K562 (cell line): ENCODE data around the gene SHF. TPM values are rescaled to one million over a fixed set of nuclear protein-coding genes. Genes with fewer than 3 reads are reported as not detected.

Experiments used
- ATAC-seq: fragments of 200-7000 bp; cut with Tn5 transposase; 3 replicates; pipeline ENCODE4 v1.9.1; 2020; ENCODE audit warnings: moderate library complexity
- Bru-seq: library from RNA; stranded (reverse); fragments of 400-500 nt; gene quantifications from one replicate; lab custom pipeline; 2021; lab: Mats Ljungman, UMichigan
- BruChase-seq, 2 experiments: library from RNA; stranded (reverse); fragments of 400-500 nt; gene quantifications; one replicate each; lab custom pipeline; 2021; lab: Mats Ljungman, UMichigan
- BruUV-seq: library from RNA; stranded (reverse); fragments of 400-500 nt; replicated peaks from 2 replicates; lab custom pipeline; 2021; lab: Mats Ljungman, UMichigan
- CTCF ChIA-PET: fragments of 300-600 bp; formaldehyde crosslinking; extraction: SDS; loops from one replicate; lab custom pipeline; 2021; ENCODE audit warnings: low intra/inter-chr PET ratio; lab: Yijun Ruan, JAX
- POLR2A ChIA-PET: fragments of 300-600, 350-650 bp; sonication (Branson Sonifier 250); formaldehyde crosslinking; extraction: SDS; loops from one replicate; lab custom pipeline; 2021; ENCODE audit warnings: antibody characterized with exemption, inconsistent platforms; lab: Yijun Ruan, JAX
- DNase-seq, 4 experiments: peaks; one replicate each; pipeline versions ENCODE4 v3.0.0 to v3.0.0-alpha.2; 2011 to 2018; ENCODE audit warnings: low spot score in 3 of 4, mixed read lengths in 3 of 4; ENCODE audit errors: extremely low read depth in 1 of 4
- FAIRE-seq: peaks from 2 replicates; lab custom pipeline; 2011; peaks lifted over from hg19 to GRCh38; lab: Jason Lieb, UNC
- H2AFZ ChIP-seq: 2 replicates; pipeline ENCODE4 v1.6.0; 2011; ENCODE audit warnings: low read depth, low read length, control low read depth, inconsistent platforms
- H3K27ac ChIP-seq: fragments of 200-600 bp; 3 replicates; pipeline ENCODE4 v1.8.0; 2011; ENCODE audit warnings: low read depth, mild to moderate bottlenecking, control low read depth, inconsistent platforms, low read length, moderate library complexity, mixed read lengths; ENCODE audit errors: extremely low read depth
- H3K27me3 ChIP-seq, 2 experiments: fragments of 300-600 bp in 1 of 2; 2 replicates in 1 of 2; 3 replicates in 1 of 2; pipeline versions ENCODE4 v1.6.0 to v1.8.0; 2011; ENCODE audit warnings: inconsistent platforms in 2 of 2, low read length in 2 of 2, mild to moderate bottlenecking in 1 of 2, mixed read lengths in 1 of 2, moderate library complexity in 1 of 2; ENCODE audit not compliant: control insufficient read depth in 2 of 2, insufficient read depth in 2 of 2
- H3K36me3 ChIP-seq: fragments of 300-600 bp; 3 replicates; pipeline ENCODE4 v1.8.0; 2011; ENCODE audit warnings: mild to moderate bottlenecking, low read length, inconsistent platforms; ENCODE audit not compliant: control insufficient read depth, insufficient read depth
- H3K4me1 ChIP-seq, 2 experiments: fragments of 200-600 bp in 1 of 2; replicated peaks in 1 of 2; 2 replicates in 1 of 2; 3 replicates in 1 of 2; pipeline versions ENCODE4 v1.5.1 to v1.8.0; 2011; ENCODE audit warnings: inconsistent platforms in 2 of 2, low read length in 2 of 2, mild to moderate bottlenecking in 1 of 2, mixed read lengths in 1 of 2, moderate library complexity in 1 of 2; ENCODE audit not compliant: control insufficient read depth in 2 of 2, insufficient read depth in 2 of 2
- H3K4me2 ChIP-seq: 2 replicates; pipeline ENCODE4 v1.6.1; 2011; ENCODE audit warnings: low read length, control low read depth, inconsistent platforms, mixed read lengths; ENCODE audit not compliant: insufficient read depth
- H3K4me3 ChIP-seq: fragments of 200-600 bp; sonication (generic), shearing (Covaris generic); 2 replicates; pipeline ENCODE4 v1.5.1; 2016; ENCODE audit warnings: control low read depth, inconsistent platforms
- H3K79me2 ChIP-seq: fragments of 200-600 bp; 3 replicates; pipeline ENCODE4 v1.8.0; 2011; ENCODE audit warnings: low read length, inconsistent platforms; ENCODE audit not compliant: control insufficient read depth, insufficient read depth
- H3K9ac ChIP-seq, 2 experiments: 2 replicates each; pipeline versions ENCODE4 v1.6.0 to v1.6.1; 2011; ENCODE audit warnings: low read depth in 2 of 2, low read length in 2 of 2, control low read depth in 1 of 2, inconsistent platforms in 1 of 2, mild to moderate bottlenecking in 1 of 2, mixed read lengths in 1 of 2; ENCODE audit not compliant: insufficient read depth in 1 of 2
- H3K9me1 ChIP-seq: one replicate; pipeline ENCODE4 v1.6.0; 2011; ENCODE audit warnings: inconsistent platforms, mild to moderate bottlenecking, low read length, moderate library complexity; ENCODE audit not compliant: control insufficient read depth, insufficient read depth
- H3K9me3 ChIP-seq: replicated peaks from 2 replicates; pipeline ENCODE4 v1.5.1; 2011; ENCODE audit warnings: low read depth, low read length, inconsistent platforms; ENCODE audit not compliant: control insufficient read depth, insufficient read depth
- H4K20me1 ChIP-seq: replicated peaks from 2 replicates; pipeline ENCODE4 v1.6.1; 2011; ENCODE audit warnings: low read length, inconsistent platforms, mixed read lengths; ENCODE audit not compliant: control insufficient read depth, insufficient read depth
- CEBPZ ChIP-seq: fragments of 150-350 bp; IDR thresholded peaks from 2 replicates; pipeline ENCODE4 v1.6.1; 2014; ENCODE audit warnings: low read depth, mild to moderate bottlenecking, low read length, borderline replicate concordance
- DNMT1 ChIP-seq: fragments of 450-650 bp; IDR thresholded peaks from 2 replicates; pipeline ENCODE4 v1.6.1; 2016; ENCODE audit warnings: antibody characterized with exemption, mild to moderate bottlenecking
- KDM1A ChIP-seq, 2 experiments: fragments of 450-650 bp; IDR thresholded peaks; 2 replicates each; pipeline ENCODE4 v1.6.1; 2016; ENCODE audit warnings: mild to moderate bottlenecking in 2 of 2
- TBP ChIP-seq: optimal IDR thresholded peaks from 2 replicates; pipeline ENCODE3; 2011; ENCODE audit warnings: low read depth, low read length, improper control_type of control experiment
- ZSCAN32 ChIP-seq: fragments of 450-650 bp; formaldehyde crosslinking; IDR thresholded peaks from 2 replicates; pipeline ENCODE4 v1.4.0; 2020; ENCODE audit warnings: mild to moderate bottlenecking, moderate library complexity
- WGBS: fragments of 100-300 bp; shearing (Covaris generic); methylation state at CpG from one replicate; pipeline ENCODE4 v1.1.6; 2016; ENCODE audit warnings: low coverage, mixed read lengths; ENCODE audit not compliant: insufficient coverage; ENCODE audit errors: missing lambda C conversion rate; 5-methylcytosine and 5-hydroxymethylcytosine counted together
- in situ Hi-C: fragments of 300-500 bp; cut with MboI; formaldehyde crosslinking; loops from 4 replicates; pipeline ENCODE4 v1.15.0; 2018; ENCODE audit warnings: inconsistent platforms, mixed read lengths
- intact Hi-C: fragments of 100-400 bp; cut with micrococcal nuclease; formaldehyde crosslinking; loops from 2 replicates; pipeline ENCODE4 v1.14.2; 2022
- long read RNA-seq, 3 experiments: library from polyadenylated mRNA in 2 of 3; library from RNA in 1 of 3; unstranded in 2 of 3; stranded (forward) in 1 of 3; transcript quantifications; one replicate each; pipeline ENCODE4 v2.0.0, GENCODE V29; 2019 to 2022
- polyA minus RNA-seq, 3 experiments: library from RNA; depleted of rRNA, polyadenylated mRNA; stranded (reverse); fragments of >200 nt; gene quantifications; 2 replicates each; pipeline ENCODE4 v1.2.3, GENCODE V29; 2011
- polyA plus RNA-seq, 8 experiments: library from polyadenylated mRNA; depleted of rRNA in 4 of 8; stranded (reverse) in 5 of 8; unstranded in 3 of 8; fragments of >200 nt; fragmentation: Nextera tagmentation in 2 of 8; fragmentation: Illumina TruSeq in 1 of 8; extraction: Ambion mirVana in 2 of 8; extraction: Trizol in 1 of 8; gene quantifications; 2 replicates each; pipeline versions ENCODE4 v1.2.1 to v1.2.3, GENCODE V29; 2011 to 2014; ENCODE audit warnings: inconsistent platforms in 1 of 8, missing spikeins in 1 of 8
- total RNA-seq, 7 experiments: library from RNA; depleted of rRNA in 6 of 7; stranded (reverse); fragments of >200 nt in 6 of 7; fragmentation: Illumina TruSeq in 2 of 7; extraction: Trizol in 2 of 7; gene quantifications; 2 replicates each; pipeline versions ENCODE4 v1.2.1 to v1.2.3, GENCODE V29; 2011 to 2021; ENCODE audit warnings: low replicate concordance in 1 of 7

The SHF gene, protein sequence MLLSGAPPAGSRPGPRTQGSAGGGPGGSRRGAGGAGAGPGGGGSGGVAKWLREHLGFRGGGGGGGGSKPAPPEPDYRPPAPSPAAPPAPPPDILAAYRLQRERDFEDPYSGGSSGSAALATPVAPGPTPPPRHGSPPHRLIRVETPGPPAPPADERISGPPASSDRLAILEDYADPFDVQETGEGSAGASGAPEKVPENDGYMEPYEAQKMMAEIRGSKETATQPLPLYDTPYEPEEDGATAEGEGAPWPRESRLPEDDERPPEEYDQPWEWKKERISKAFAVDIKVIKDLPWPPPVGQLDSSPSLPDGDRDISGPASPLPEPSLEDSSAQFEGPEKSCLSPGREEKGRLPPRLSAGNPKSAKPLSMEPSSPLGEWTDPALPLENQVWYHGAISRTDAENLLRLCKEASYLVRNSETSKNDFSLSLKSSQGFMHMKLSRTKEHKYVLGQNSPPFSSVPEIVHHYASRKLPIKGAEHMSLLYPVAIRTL
- 3.0 and 6.7 TPM in 2 replicates for total RNA-seq (2011; cell fraction: chromatin; rRNA removed; ENCODE audit: low replicate concordance)
- 1.7 and 5.3 TPM in 2 replicates for total RNA-seq (2011; cell fraction: nucleolus; rRNA removed)
- total RNA-seq (2011; cell fraction: nucleoplasm; rRNA removed): 2.5 and 6.9 TPM in 2 replicates
- total RNA-seq (2014; rRNA removed) (0.54 and 1.1 TPM in 2 replicates), total RNA-seq (2014; rRNA removed; fragmentation: Illumina TruSeq; extraction: Trizol) (0.51 and 0.80 TPM in 2 replicates), total RNA-seq (2015; rRNA removed; fragmentation: Illumina TruSeq; extraction: Trizol) (0.62 and 0.68 TPM in 2 replicates), total RNA-seq (2021) (1.3 and 1.4 TPM in 2 replicates), polyA plus RNA-seq (2011; rRNA removed) (0.74 and 2.2 TPM in 2 replicates), polyA plus RNA-seq (2014; fragmentation: Illumina TruSeq; extraction: Trizol) (0.95 and 1.2 TPM in 2 replicates), polyA plus RNA-seq (2014; fragmentation: Nextera tagmentation; extraction: Ambion mirVana) (not detected), polyA plus RNA-seq (2014; rRNA removed) (0.66 and 0.85 TPM in 2 replicates), polyA minus RNA-seq (2011; rRNA and poly(A)+ RNA removed) (0.36 and 2.0 TPM in 2 replicates), Bru-seq, nascent RNA (percentile 49 among the genes with signal in this experiment), BruChase-seq, experiment 1, labeled RNA remaining after a 2-hour chase (percentile 29 among the genes with signal in this experiment), BruChase-seq, experiment 2, labeled RNA remaining after a 6-hour chase (percentile 27 among the genes with signal in this experiment)
- 0.65 and 2.4 TPM in 2 replicates for polyA plus RNA-seq (2011; cell fraction: cytosol; rRNA removed)
- 1.4 and 4.0 TPM in 2 replicates for polyA plus RNA-seq (2011; cell fraction: nucleus; rRNA removed)
- 1.2 and 1.5 TPM in 2 replicates for polyA plus RNA-seq (2012)
- 1.5 and 2.7 TPM in 2 replicates for polyA minus RNA-seq (2011; cell fraction: cytosol; rRNA and poly(A)+ RNA removed)
- polyA minus RNA-seq (2011; cell fraction: nucleus; rRNA and poly(A)+ RNA removed): 3.0 and 4.2 TPM in 2 replicates
- long read RNA-seq, experiment 1, partial matches to known transcripts: 1 of 1 reads
- long read RNA-seq, experiment 1, other reads (novel, unspliced or antisense): 0 of 1 reads
- long read RNA-seq, experiment 2, partial matches to known transcripts: 1 of 4 reads
- long read RNA-seq, experiment 2, other reads (novel, unspliced or antisense): 3 of 4 reads
- long read RNA-seq, experiment 3, partial matches to known transcripts: 1 of 1 reads
- long read RNA-seq, experiment 3, other reads (novel, unspliced or antisense): 0 of 1 reads

DNA sequence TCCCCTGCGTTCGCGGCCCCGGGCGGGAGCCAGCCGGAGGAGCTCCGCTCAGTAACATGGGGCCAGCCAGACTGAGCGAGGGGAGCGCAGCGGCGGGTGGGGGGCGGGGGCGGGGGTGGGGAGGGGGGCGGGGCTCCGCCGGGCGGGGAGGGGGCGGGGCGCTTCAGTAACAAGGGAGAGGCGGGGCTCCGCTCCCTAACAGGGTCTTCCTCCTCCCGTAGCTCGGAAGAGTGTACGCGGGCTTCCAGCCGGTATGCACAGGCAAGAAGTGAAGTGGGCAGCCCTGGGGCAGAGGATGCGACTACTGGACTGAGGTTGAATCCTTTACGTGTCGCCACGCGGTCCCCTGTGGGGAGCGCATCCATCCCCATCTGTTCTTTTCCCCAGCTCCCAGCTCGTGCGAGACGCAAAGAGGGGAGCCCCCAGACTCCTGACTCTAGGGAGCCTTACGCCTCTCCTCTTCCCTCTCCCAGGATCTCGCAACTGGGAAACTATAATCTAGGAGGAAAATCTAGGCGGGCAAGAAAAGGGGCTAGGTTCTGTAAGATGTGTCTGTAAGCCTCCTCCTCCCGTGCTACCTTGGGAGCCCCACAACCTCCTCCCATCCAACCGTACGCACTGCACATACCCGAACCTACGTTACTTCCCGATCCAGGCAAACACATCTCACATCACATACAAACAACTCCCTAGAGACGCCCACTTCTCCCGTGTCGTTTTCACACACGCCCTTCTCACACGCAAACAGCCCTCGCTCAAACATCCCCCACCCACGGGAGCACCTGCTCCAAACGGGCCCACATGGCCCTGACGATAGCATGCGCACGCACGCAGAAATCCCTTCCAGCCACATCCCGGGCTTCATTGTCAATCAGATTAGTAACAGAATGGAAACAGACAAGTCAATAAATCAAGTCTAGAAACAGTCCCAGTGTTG, at the start of gene SHF:
SHF (minus strand) TSS at position 73 of the 937 bp plus-strand sequence; CDS start at position 58, 15 bp downstream.
- peak within 1 kb of the TSS; percentile 47 for H3K4me3 ChIP-seq
- ATAC-seq (peak; percentile 73), FAIRE-seq (peak; percentile 15), DNase-seq (peak; percentile 50 to 95 (median 89))
- H4K20me1 ChIP-seq: no peaks in the 10 kb centered on the region
- H3K9me1 ChIP-seq: no peaks in the 10 kb centered on the region
- peak within 1 kb of the TSS; percentile 92 for H2AFZ ChIP-seq
- no peaks in the 10 kb centered on the region for H3K36me3 ChIP-seq
- H3K9me3 ChIP-seq: no peaks in the 10 kb centered on the region
- ChIA-PET CTCF (no interaction called here), POLR2A (interaction anchor here (0.6 kb wide), 2 partner anchors 15 to 41 kb away, joined by 3 to 4 read pairs; no protein-coding TSS in a partner anchor)
- WGBS: 3% methylated on average over 28 of the region's 57 CpGs
- peak within 1 kb of the TSS; percentile 92 for H3K4me2 ChIP-seq
- no peaks in the 10 kb centered on the region for H3K27me3 ChIP-seq
- peaks cover 4 to 16% of the 10 kb centered on the region in 2 experiments; a peak in 3 of 5 replicates for H3K4me1 ChIP-seq
- no TSS peak for BruUV-seq
- in situ Hi-C loops: loop anchor here (25.0 kb wide), 1 partner anchor 424 kb away; no protein-coding TSS in a partner anchor
- H3K27ac ChIP-seq: no peak within 1 kb of the TSS
- peak within 1 kb of the TSS; percentile 49 to 89 for H3K9ac ChIP-seq
- intact Hi-C loops: no loop called here
- no peaks in the 10 kb centered on the region for H3K79me2 ChIP-seq
- TF ChIP-seq DNMT1: no peak
- peak; percentile 31 for TF ChIP-seq TBP
- TF ChIP-seq CEBPZ: no peak
- TF ChIP-seq KDM1A (IDR thresholded peaks at IDR 0.05): peak in 1 of 2 experiments; percentile 20; a peak in 1 of 4 replicates
- no peak for TF ChIP-seq ZSCAN32 (CRISPR knock-in tag)
